ENCODE results near the gene VAV2.
"Not testable (repeated sequence)": the region's sequence is repeated elsewhere in the genome, so short reads cannot be mapped to it uniquely, and the experiment has no call there.

VAV2 gene

GRCh38 chr9:133761641-133762248, 230.4 kb downstream of the VAV2 start:
- no peak for DNase-seq

GRCh38 chr9:133760713-133761290, 231.3 kb downstream of the VAV2 start:
- DNase-seq, result no peak

GRCh38 chr9:133759946-133760345, 232.2 kb downstream of the VAV2 start:
- DNase-seq, result no peak

- DNase-seq, result no peak
Measured at GRCh38 chr9:133759146-133759900, 232.8 kb downstream of the VAV2 start.

- no peak for DNase-seq
Measured at GRCh38 chr9:133758228-133758627, 233.9 kb downstream of the VAV2 start.

- no peak for DNase-seq
Measured at GRCh38 chr9:133754688-133755227, 237.4 kb downstream of the VAV2 start.

GRCh38 chr9:133754187-133754586, 237.9 kb downstream of the VAV2 start:
- DNase-seq, result no peak

GRCh38 chr9:133752739-133753446, 239.2 kb downstream of the VAV2 start:
- DNase-seq, result no peak

- no peak for DNase-seq
Measured at GRCh38 chr9:133750982-133751649, 241.0 kb downstream of the VAV2 start.

- DNase-seq, result no peak
Measured at GRCh38 chr9:133747309-133747708, 244.8 kb downstream of the VAV2 start.

- DNase-seq, result not testable (repeated sequence)
Measured at GRCh38 chr9:133744528-133744927, 247.6 kb downstream of the VAV2 start.

- DNase-seq, result peak; percentile 85
Measured at GRCh38 chr9:133742849-133743444, 249.2 kb downstream of the VAV2 start.

- no peak for DNase-seq
Measured at GRCh38 chr9:133742251-133742650, 249.9 kb downstream of the VAV2 start.

GRCh38 chr9:133741716-133742115, 250.4 kb downstream of the VAV2 start:
- no peak for DNase-seq

- DNase-seq, result no peak
Measured at GRCh38 chr9:133740911-133741310, 251.2 kb downstream of the VAV2 start.

- no peak for DNase-seq
Measured at GRCh38 chr9:133739408-133740280, 252.5 kb downstream of the VAV2 start.

GRCh38 chr9:133738640-133739225, 253.4 kb downstream of the VAV2 start:
- no peak for DNase-seq

GRCh38 chr9:133737774-133738639, 254.1 kb downstream of the VAV2 start, which contains the start of gene SARDH:
TSS of gene SARDH (minus strand) at chr9:133738352. CDS start at chr9:133734173, 4,179 bp downstream.
- DNase-seq, result peak; percentile 82

GRCh38 chr9:133737071-133737773, 254.9 kb downstream of the VAV2 start:
- DNase-seq, result peak; percentile 73
